Endothelial cell of umbilical vein (primary cell): ENCODE results near the gene CCDC54. TPM values are rescaled to one million over a fixed set of nuclear protein-coding genes. Genes with fewer than 3 reads are reported as not detected.

Experiments
- BruUV-seq: library from RNA; stranded (reverse); fragments of 400-500 nt; replicated peaks from 2 replicates; lab custom pipeline; 2021; lab: Mats Ljungman, UMichigan
- CTCF ChIA-PET: fragments of 300-600, 350-600 bp; sonication (Branson Sonifier 250); formaldehyde crosslinking; loops from one replicate; lab custom pipeline; 2021; ENCODE audit warnings: antibody characterized with exemption, inconsistent platforms; lab: Charles Lee
- POLR2A ChIA-PET: fragments of 300-600, 350-600 bp; sonication (Branson Sonifier 250); formaldehyde crosslinking; loops from one replicate; lab custom pipeline; 2021; ENCODE audit warnings: antibody characterized with exemption, inconsistent platforms; lab: Charles Lee
- DNase-seq: peaks from one replicate; pipeline ENCODE4 v3.0.0-alpha.2; 2011; ENCODE audit warnings: low read depth, low spot score
- FAIRE-seq: peaks from 2 replicates; lab custom pipeline; 2011; peaks lifted over from hg19 to GRCh38; lab: Jason Lieb, UNC
- H2AFZ ChIP-seq: 2 replicates; pipeline ENCODE4 v1.6.0; 2012; ENCODE audit warnings: low read depth, low read length, control low read depth, inconsistent platforms
- H3K27ac ChIP-seq: 2 replicates; pipeline ENCODE4 v1.5.1; 2011; ENCODE audit warnings: low read depth, mild to moderate bottlenecking, control low read depth, low read length, moderate library complexity; ENCODE audit not compliant: insufficient read depth
- H3K27me3 ChIP-seq, 2 experiments: 2 replicates each; pipeline versions ENCODE4 v1.6.0 to v1.6.1; 2011; ENCODE audit warnings: low read length in 2 of 2, mixed read lengths in 1 of 2; ENCODE audit not compliant: control insufficient read depth in 2 of 2, insufficient read depth in 2 of 2
- H3K36me3 ChIP-seq, 2 experiments: 2 replicates in 1 of 2; 3 replicates in 1 of 2; pipeline ENCODE4 v1.5.1; 2011; ENCODE audit warnings: low read length in 2 of 2, mild to moderate bottlenecking in 1 of 2, moderate library complexity in 1 of 2; ENCODE audit not compliant: control insufficient read depth in 2 of 2, insufficient read depth in 2 of 2; ENCODE audit errors: extremely low read depth in 1 of 2
- H3K4me1 ChIP-seq: 3 replicates; pipeline ENCODE4 v1.5.1; 2011; ENCODE audit warnings: mild to moderate bottlenecking, low read length; ENCODE audit not compliant: control insufficient read depth, insufficient read depth; ENCODE audit errors: extremely low read depth
- H3K4me2 ChIP-seq: 2 replicates; pipeline ENCODE4 v1.6.1; 2011; ENCODE audit warnings: low read length, control low read depth, mixed read lengths; ENCODE audit not compliant: insufficient read depth
- H3K4me3 ChIP-seq, 3 experiments: fragments of 200-600 bp in 1 of 3; sonication (generic), shearing (Covaris generic) in 1 of 3; replicated peaks in 1 of 3; 2 replicates each; pipeline ENCODE4 v1.5.1; 2011 to 2016; ENCODE audit warnings: control low read depth in 3 of 3, low read length in 3 of 3, mild to moderate bottlenecking in 2 of 3, inconsistent platforms in 1 of 3, low read depth in 1 of 3, moderate library complexity in 1 of 3; ENCODE audit not compliant: insufficient read depth in 1 of 3
- H3K79me2 ChIP-seq: 2 replicates; pipeline ENCODE4 v1.6.0; 2012; ENCODE audit warnings: low read length, inconsistent platforms; ENCODE audit not compliant: control insufficient read depth, insufficient read depth
- H3K9ac ChIP-seq: replicated peaks from 2 replicates; pipeline ENCODE3; 2011; ENCODE audit warnings: low read length, control low read depth; ENCODE audit not compliant: insufficient read depth; ENCODE audit errors: extremely low read depth
- H3K9me1 ChIP-seq: replicated peaks from 3 replicates; pipeline ENCODE4 v1.6.0; 2011; ENCODE audit warnings: mild to moderate bottlenecking, low read length; ENCODE audit not compliant: control insufficient read depth, insufficient read depth; ENCODE audit errors: extremely low read depth
- H3K9me3 ChIP-seq: replicated peaks from 2 replicates; pipeline ENCODE4 v1.5.1; 2012; ENCODE audit warnings: low read length, inconsistent platforms; ENCODE audit not compliant: control insufficient read depth, insufficient read depth
- H4K20me1 ChIP-seq: replicated peaks from 2 replicates; pipeline ENCODE3; 2011; ENCODE audit warnings: mild to moderate bottlenecking, low read length; ENCODE audit not compliant: control insufficient read depth, insufficient read depth; ENCODE audit errors: extremely low read depth
- CTCF ChIP-seq, 2 donors: IDR thresholded peaks; 1 replicate in 1 of 2; 2 replicates in 1 of 2; pipeline ENCODE4 v1.5.1; 2011; ENCODE audit warnings: low read length in 2 of 2, mild to moderate bottlenecking in 2 of 2, moderate library complexity in 2 of 2, control low read depth in 1 of 2, inconsistent platforms in 1 of 2, low read depth in 1 of 2; ENCODE audit not compliant: insufficient read depth in 1 of 2; ENCODE audit errors: extremely low read depth in 1 of 2
- EZH2 ChIP-seq: IDR thresholded peaks from 2 replicates; pipeline ENCODE4 v1.6.1; 2012; ENCODE audit warnings: borderline replicate concordance, low read depth, mild to moderate bottlenecking, moderate library complexity, low read length, inconsistent platforms; ENCODE audit not compliant: severe bottlenecking
- FOS ChIP-seq: IDR thresholded peaks from 2 replicates; pipeline ENCODE4 v1.6.1; 2011; ENCODE audit warnings: mild to moderate bottlenecking, low read length, moderate library complexity, borderline replicate concordance; ENCODE audit not compliant: insufficient read depth
- GATA2 ChIP-seq: IDR thresholded peaks from 2 replicates; pipeline ENCODE4 v1.7.0; 2011; ENCODE audit warnings: low read depth, mild to moderate bottlenecking, moderate library complexity, mixed read lengths, low read length; ENCODE audit not compliant: insufficient read length, insufficient read depth
- JUN ChIP-seq: IDR thresholded peaks from 2 replicates; pipeline ENCODE4 v1.6.1; 2011; ENCODE audit warnings: borderline replicate concordance, low read depth; ENCODE audit not compliant: insufficient read length, insufficient read depth
- MAX ChIP-seq: IDR thresholded peaks from 2 replicates; pipeline ENCODE4 v1.6.1; 2011; ENCODE audit not compliant: insufficient read depth, insufficient read length
- MYC ChIP-seq: IDR thresholded peaks from one replicate; pipeline ENCODE4 v1.6.1; 2011; ENCODE audit warnings: mild to moderate bottlenecking, low read depth, low read length
- POLR2A ChIP-seq: IDR thresholded peaks from 2 replicates; pipeline ENCODE4 v1.6.1; 2012; ENCODE audit warnings: low read depth, mild to moderate bottlenecking, control low read depth, low read length
- POLR2AphosphoS5 ChIP-seq: IDR thresholded peaks from 2 replicates; pipeline ENCODE4 v1.6.1; 2012; ENCODE audit warnings: low read depth, mild to moderate bottlenecking, control low read depth, low read length, moderate library complexity; ENCODE audit not compliant: insufficient read depth
- dilution Hi-C: fragments of 300-500 bp; cut with MboI; formaldehyde crosslinking; loops from one replicate; pipeline ENCODE4 v1.15.0; 2019; ENCODE audit warnings: low sequenced_read_pairs; ENCODE audit not compliant: extremely low pct_ligation_motif_present
- intact Hi-C: fragments of 100-400 bp; cut with micrococcal nuclease; formaldehyde crosslinking; loops from one replicate; pipeline ENCODE4 v1.10.0; 2022
- polyA plus RNA-seq, 4 experiments: library from polyadenylated mRNA; depleted of rRNA in 3 of 4; stranded (reverse) in 3 of 4; unstranded in 1 of 4; fragments of >200 nt; gene quantifications; 2 replicates each; pipeline versions ENCODE4 v1.2.1 to v1.2.3, GENCODE V29; 2011 to 2012; ENCODE audit warnings: missing spikeins in 1 of 4
- total RNA-seq: library from RNA; stranded (reverse); gene quantifications from 2 replicates; pipeline ENCODE4 v1.2.3, GENCODE V29; 2021

Gene CCDC54
- total and polyA plus RNA-seq, 2 donors (not counting 3 experiments of a cell fraction or from before 2014, with no cell fraction given) = not detected

- POLR2A ChIA-PET = no interaction called here
- no peaks in the 10 kb centered on the region for H3K9me1 ChIP-seq
- H3K27me3 ChIP-seq = no peaks in the 10 kb centered on the region
- H4K20me1 ChIP-seq = no peaks in the 10 kb centered on the region
- no peak overlapping the region for H2AFZ ChIP-seq
- H3K4me1 ChIP-seq = peaks cover 6% of the 10 kb centered on the region
- BruUV-seq = no TSS peak
- H3K36me3 ChIP-seq = no peaks in the 10 kb centered on the region
- no peak overlapping the region for H3K4me2 ChIP-seq
- intact Hi-C loops (no loop called here), dilution Hi-C loops (no loop called here)
- no peaks in the 10 kb centered on the region for H3K9me3 ChIP-seq
- H3K27ac ChIP-seq = no peak overlapping the region
- DNase-seq = no peak
- TF ChIP-seq FOS (no peak), POLR2AphosphoS5 (no peak), MAX (no peak), EZH2 (no peak), POLR2A (no peak), GATA2 (no peak), JUN (no peak), CTCF (IDR thresholded peaks at IDR 0.05; ENCODE audit: extremely low read depth in 1 of 2, insufficient read depth in 1 of 2, low read depth in 1 of 2, low read length in 2 of 2) (no peak), MYC (no peak)
- no peaks in the 10 kb centered on the region for H3K79me2 ChIP-seq
- FAIRE-seq = no peak
- H3K9ac ChIP-seq = no peak overlapping the region
- no peak overlapping the region for H3K4me3 ChIP-seq
- CTCF ChIA-PET = no interaction called here
These were observed 6.3 kb upstream of the CCDC54 start for GRCh38 chr3:107370907-107371306.
